ENCODE measurements around the gene LRCOL1. TPM values are rescaled to one million over a fixed set of nuclear protein-coding genes. Genes with fewer than 3 reads are reported as not detected.

LRCOL1 gene
- polyA plus RNA-seq, 3 donors: not detected

DNA sequence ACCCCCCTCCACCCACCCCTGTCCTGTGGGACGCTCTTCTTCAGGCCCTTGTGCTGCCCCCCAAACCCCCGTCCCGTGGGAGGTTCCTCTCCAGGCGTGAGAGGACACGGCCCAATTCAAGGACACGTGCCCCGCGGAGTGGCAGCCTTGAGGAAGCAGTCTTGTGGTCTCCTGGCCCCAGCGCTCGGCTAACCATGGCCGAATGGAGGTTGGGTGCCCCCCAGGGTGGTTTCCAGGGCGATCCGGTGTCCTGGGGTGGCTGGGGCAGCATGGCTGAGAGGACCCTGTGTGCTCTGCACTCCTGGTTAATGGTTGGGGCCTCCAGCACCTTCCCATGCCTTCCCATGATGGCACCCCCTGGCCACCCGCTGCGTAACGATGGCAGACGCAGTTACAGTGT lies 53.6 kb downstream of the LRCOL1 start:
- Histone ChIP-seq H3K27me3 (ENCODE audit: control insufficient read depth in 2 of 2, insufficient read depth in 2 of 2, low read length in 2 of 2) (peaks cover 7 to 30% of the 10 kb centered on the region in 2 donors), H4K20me1 (ENCODE audit: insufficient read depth, low read length) (peaks cover 60% of the 10 kb centered on the region), H3K4me3 (replicated peaks in 1 of 3; ENCODE audit: low read depth in 2 of 3, low read length in 3 of 3) (no peak overlapping the region), H2AFZ (ENCODE audit: insufficient read depth, low read depth, low read length, poor library complexity, severe bottlenecking) (no peak overlapping the region), H3K27ac (ENCODE audit: low read depth in 1 of 2, low read length in 2 of 2) (no peak overlapping the region), H3K9me3 (replicated peaks in 1 of 2; ENCODE audit: control insufficient read depth in 1 of 2, insufficient read depth in 1 of 2, low read length in 2 of 2) (peaks cover 0 to 5% of the 10 kb centered on the region in 2 donors), H3K4me1 (ENCODE audit: control insufficient read depth in 1 of 2, insufficient read depth in 2 of 2, low read length in 2 of 2) (peaks cover 22 to 26% of the 10 kb centered on the region in 2 donors), H3K36me3 (replicated peaks in 1 of 2; ENCODE audit: control insufficient read depth in 1 of 2, insufficient read depth in 2 of 2, low read length in 2 of 2) (peaks cover 8 to 12% of the 10 kb centered on the region in 2 donors), H3K4me2 (replicated peaks; ENCODE audit: extremely low read depth, low read length, poor library complexity, severe bottlenecking) (no peak overlapping the region), H3K9ac (ENCODE audit: insufficient read depth, low read length, poor library complexity, severe bottlenecking) (no peak overlapping the region), H3K79me2 (ENCODE audit: insufficient read depth, low read length) (no peaks in the 10 kb centered on the region)
- peaks cover 24% of the 10 kb centered on the region for H3K4me1 Mint-ChIP-seq
- H3K9me3 Mint-ChIP-seq: peaks cover 0 to 15% (median 4%) of the 10 kb centered on the region in 7 donors
- H3K36me3 Mint-ChIP-seq: peaks cover 24 to 30% of the 10 kb centered on the region in 2 donors
- peak overlapping the region in 1 of 7 donors; percentile 15 for H3K27ac Mint-ChIP-seq
- DNase-seq: no peak
- H3K27me3 Mint-ChIP-seq (ENCODE audit: low read depth in 3 of 3): peaks cover 24 to 40% (median 32%) of the 10 kb centered on the region in 3 donors
- TF ChIP-seq, protein P1, sequence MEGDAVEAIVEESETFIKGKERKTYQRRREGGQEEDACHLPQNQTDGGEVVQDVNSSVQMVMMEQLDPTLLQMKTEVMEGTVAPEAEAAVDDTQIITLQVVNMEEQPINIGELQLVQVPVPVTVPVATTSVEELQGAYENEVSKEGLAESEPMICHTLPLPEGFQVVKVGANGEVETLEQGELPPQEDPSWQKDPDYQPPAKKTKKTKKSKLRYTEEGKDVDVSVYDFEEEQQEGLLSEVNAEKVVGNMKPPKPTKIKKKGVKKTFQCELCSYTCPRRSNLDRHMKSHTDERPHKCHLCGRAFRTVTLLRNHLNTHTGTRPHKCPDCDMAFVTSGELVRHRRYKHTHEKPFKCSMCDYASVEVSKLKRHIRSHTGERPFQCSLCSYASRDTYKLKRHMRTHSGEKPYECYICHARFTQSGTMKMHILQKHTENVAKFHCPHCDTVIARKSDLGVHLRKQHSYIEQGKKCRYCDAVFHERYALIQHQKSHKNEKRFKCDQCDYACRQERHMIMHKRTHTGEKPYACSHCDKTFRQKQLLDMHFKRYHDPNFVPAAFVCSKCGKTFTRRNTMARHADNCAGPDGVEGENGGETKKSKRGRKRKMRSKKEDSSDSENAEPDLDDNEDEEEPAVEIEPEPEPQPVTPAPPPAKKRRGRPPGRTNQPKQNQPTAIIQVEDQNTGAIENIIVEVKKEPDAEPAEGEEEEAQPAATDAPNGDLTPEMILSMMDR (IDR thresholded peaks at IDR 0.05): no peak
- intact Hi-C loops (cut with micrococcal nuclease): no loop called here
- H3K4me3 Mint-ChIP-seq: no peak overlapping the region
- WGBS (ENCODE audit: insufficient coverage): 69% methylated on average over 16 of the region's 17 CpGs

DNA sequence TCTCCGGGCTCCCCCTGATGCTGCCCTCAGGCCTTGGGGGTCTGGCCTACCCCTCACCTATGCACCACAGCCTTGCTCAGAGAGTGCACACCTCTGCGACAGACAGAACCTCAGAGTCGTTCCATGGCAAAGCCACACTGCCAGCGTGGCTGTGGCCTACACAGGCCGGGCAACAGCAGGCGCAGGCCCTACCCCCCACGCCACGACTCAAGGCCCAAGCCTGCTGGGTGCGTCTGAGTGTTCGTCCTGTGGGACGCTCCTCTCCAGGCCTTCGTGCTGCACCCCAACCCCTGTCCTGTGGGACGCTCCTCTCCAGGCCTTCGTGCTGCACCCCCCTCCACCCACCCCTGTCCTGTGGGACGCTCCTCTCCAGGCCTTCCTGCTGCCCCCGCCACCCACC lies 54.2 kb downstream of the LRCOL1 start:
- Mint-ChIP-seq H3K27me3 (ENCODE audit: low read depth in 3 of 3) (peaks cover 24 to 37% (median 32%) of the 10 kb centered on the region in 3 donors), H3K36me3 (peaks cover 24 to 30% of the 10 kb centered on the region in 2 donors), H3K27ac (no peak overlapping the region), H3K9me3 (peaks cover 0 to 15% (median 4%) of the 10 kb centered on the region in 7 donors), H3K4me3 (no peak overlapping the region), H3K4me1 (peaks cover 24% of the 10 kb centered on the region)
- WGBS (ENCODE audit: insufficient coverage): 98% methylated on average over 12 of the region's 16 CpGs
- no peak overlapping the region for H3K4me3 ChIP-seq (replicated peaks in 1 of 3; ENCODE audit: low read depth in 2 of 3, low read length in 3 of 3)
- intact Hi-C loops (cut with micrococcal nuclease): no loop called here
- peaks cover 60% of the 10 kb centered on the region for H4K20me1 ChIP-seq (ENCODE audit: insufficient read depth, low read length)
- no peaks in the 10 kb centered on the region for H3K79me2 ChIP-seq (ENCODE audit: insufficient read depth, low read length)
- H3K27me3 ChIP-seq (ENCODE audit: control insufficient read depth in 2 of 2, insufficient read depth in 2 of 2, low read length in 2 of 2): peaks cover 7 to 30% of the 10 kb centered on the region in 2 donors
- TF ChIP-seq, protein P1 (IDR thresholded peaks at IDR 0.05): no peak
- DNase-seq: no peak
- peaks cover 22 to 26% of the 10 kb centered on the region in 2 donors for H3K4me1 ChIP-seq (ENCODE audit: control insufficient read depth in 1 of 2, insufficient read depth in 2 of 2, low read length in 2 of 2)
- peaks cover 8 to 15% of the 10 kb centered on the region in 2 donors for H3K36me3 ChIP-seq (replicated peaks in 1 of 2; ENCODE audit: control insufficient read depth in 1 of 2, insufficient read depth in 2 of 2, low read length in 2 of 2)
- H3K9ac ChIP-seq (ENCODE audit: insufficient read depth, low read length, poor library complexity, severe bottlenecking): no peak overlapping the region
- peaks cover 0 to 5% of the 10 kb centered on the region in 2 donors for H3K9me3 ChIP-seq (replicated peaks in 1 of 2; ENCODE audit: control insufficient read depth in 1 of 2, insufficient read depth in 1 of 2, low read length in 2 of 2)
- no peak overlapping the region for H3K27ac ChIP-seq (ENCODE audit: low read depth in 1 of 2, low read length in 2 of 2)
- H2AFZ ChIP-seq (ENCODE audit: insufficient read depth, low read depth, low read length, poor library complexity, severe bottlenecking): no peak overlapping the region
- H3K4me2 ChIP-seq (replicated peaks; ENCODE audit: extremely low read depth, low read length, poor library complexity, severe bottlenecking): no peak overlapping the region
